PFSK-1 (cell line): ENCODE data around the gene TENM3.

ENCODE experiments used
- FOXP2 ChIP-seq: optimal IDR thresholded peaks from 2 replicates; pipeline ENCODE3; 2011; ENCODE audit warnings: borderline replicate concordance, control low read depth, inconsistent platforms; ENCODE audit not compliant: insufficient read depth; ENCODE audit errors: extremely low read length, extremely low read depth
- POLR2AphosphoS5 ChIP-seq: IDR thresholded peaks from 2 replicates; pipeline ENCODE4 v1.6.1; 2012; ENCODE audit warnings: low read depth, mild to moderate bottlenecking, control low read depth, low read length, moderate library complexity
- SIN3A ChIP-seq: IDR thresholded peaks from 2 replicates; pipeline ENCODE4 v1.6.1; 2012; ENCODE audit warnings: mild to moderate bottlenecking, low read length, moderate library complexity, borderline replicate concordance; ENCODE audit not compliant: insufficient read depth
- TAF1 ChIP-seq: IDR thresholded peaks from 2 replicates; pipeline ENCODE4 v1.6.1; 2012; ENCODE audit warnings: low read length, control low read depth, borderline replicate concordance; ENCODE audit not compliant: insufficient read depth
- TF ChIP-seq, protein P1 (sequence below), 2 experiments: IDR thresholded peaks; 2 replicates each; pipeline versions ENCODE4 v1.6.1 to v1.8.0; 2011 to 2012; ENCODE audit warnings: low read depth in 2 of 2, low read length in 2 of 2, control low read depth in 1 of 2, inconsistent platforms in 1 of 2, mild to moderate bottlenecking in 1 of 2, moderate library complexity in 1 of 2; ENCODE audit not compliant: insufficient read depth in 1 of 2

DNA sequence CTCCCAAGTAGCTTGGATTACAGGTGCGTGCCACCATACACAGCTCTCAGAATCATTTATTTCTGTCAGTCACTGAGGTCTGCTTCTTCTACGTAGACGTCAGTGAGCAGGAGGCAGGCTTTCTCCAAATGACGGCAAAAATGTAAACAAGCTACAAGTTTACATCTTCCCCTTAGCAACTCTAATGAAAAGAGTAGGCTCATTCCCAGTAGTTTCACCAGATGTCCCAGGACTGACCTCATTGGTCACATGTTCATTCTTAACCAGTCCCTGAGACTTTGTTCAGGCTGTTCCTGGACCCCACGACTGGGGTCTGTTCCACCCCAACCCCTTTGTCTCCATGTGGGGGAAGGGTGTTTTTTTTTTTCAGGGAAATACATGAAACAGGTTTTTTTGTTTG, 67.1 kb downstream of the TENM3 start:
- no peak for TF ChIP-seq TAF1
- TF ChIP-seq, protein P1, sequence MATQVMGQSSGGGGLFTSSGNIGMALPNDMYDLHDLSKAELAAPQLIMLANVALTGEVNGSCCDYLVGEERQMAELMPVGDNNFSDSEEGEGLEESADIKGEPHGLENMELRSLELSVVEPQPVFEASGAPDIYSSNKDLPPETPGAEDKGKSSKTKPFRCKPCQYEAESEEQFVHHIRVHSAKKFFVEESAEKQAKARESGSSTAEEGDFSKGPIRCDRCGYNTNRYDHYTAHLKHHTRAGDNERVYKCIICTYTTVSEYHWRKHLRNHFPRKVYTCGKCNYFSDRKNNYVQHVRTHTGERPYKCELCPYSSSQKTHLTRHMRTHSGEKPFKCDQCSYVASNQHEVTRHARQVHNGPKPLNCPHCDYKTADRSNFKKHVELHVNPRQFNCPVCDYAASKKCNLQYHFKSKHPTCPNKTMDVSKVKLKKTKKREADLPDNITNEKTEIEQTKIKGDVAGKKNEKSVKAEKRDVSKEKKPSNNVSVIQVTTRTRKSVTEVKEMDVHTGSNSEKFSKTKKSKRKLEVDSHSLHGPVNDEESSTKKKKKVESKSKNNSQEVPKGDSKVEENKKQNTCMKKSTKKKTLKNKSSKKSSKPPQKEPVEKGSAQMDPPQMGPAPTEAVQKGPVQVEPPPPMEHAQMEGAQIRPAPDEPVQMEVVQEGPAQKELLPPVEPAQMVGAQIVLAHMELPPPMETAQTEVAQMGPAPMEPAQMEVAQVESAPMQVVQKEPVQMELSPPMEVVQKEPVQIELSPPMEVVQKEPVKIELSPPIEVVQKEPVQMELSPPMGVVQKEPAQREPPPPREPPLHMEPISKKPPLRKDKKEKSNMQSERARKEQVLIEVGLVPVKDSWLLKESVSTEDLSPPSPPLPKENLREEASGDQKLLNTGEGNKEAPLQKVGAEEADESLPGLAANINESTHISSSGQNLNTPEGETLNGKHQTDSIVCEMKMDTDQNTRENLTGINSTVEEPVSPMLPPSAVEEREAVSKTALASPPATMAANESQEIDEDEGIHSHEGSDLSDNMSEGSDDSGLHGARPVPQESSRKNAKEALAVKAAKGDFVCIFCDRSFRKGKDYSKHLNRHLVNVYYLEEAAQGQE (IDR thresholded peaks at IDR 0.05; ENCODE audit: insufficient read depth in 1 of 2, low read depth in 2 of 2, low read length in 2 of 2), result no peak
- TF ChIP-seq POLR2AphosphoS5, result no peak
- TF ChIP-seq SIN3A, result no peak
- no peak for TF ChIP-seq FOXP2
